GM21619 (cell line): ENCODE data around the gene GMPR.

Experiments
- ATAC-seq: cut with Tn5 transposase; IDR thresholded peaks from one replicate; pipeline ENCODE4 v1.9.1; 2021; ENCODE audit not compliant: unreplicated experiment

The GMPR gene

GRCh38 chr6:16296061-16296670, 57.8 kb downstream of the GMPR start:
- ATAC-seq, result no peak

- no peak for ATAC-seq
Observed at GRCh38 chr6:16299861-16300260, 61.5 kb downstream of the GMPR start.

GRCh38 chr6:16301511-16301910, 63.1 kb downstream of the GMPR start:
- peak; percentile 53 for ATAC-seq

GRCh38 chr6:16302721-16303552, 64.5 kb downstream of the GMPR start:
- no peak for ATAC-seq

- peak; percentile 76 for ATAC-seq
Observed at GRCh38 chr6:16305246-16305725, 66.9 kb downstream of the GMPR start.

- ATAC-seq, result peak; percentile 23
Observed at GRCh38 chr6:16305788-16306187, 67.4 kb downstream of the GMPR start.

- ATAC-seq, result no peak
Observed at GRCh38 chr6:16306334-16306733, 67.9 kb downstream of the GMPR start.

- ATAC-seq, result no peak
Observed at GRCh38 chr6:16311763-16312162, 73.4 kb downstream of the GMPR start.

- ATAC-seq, result no peak
Observed at GRCh38 chr6:16313732-16314131, 75.3 kb downstream of the GMPR start.

GRCh38 chr6:16314296-16314695, 75.9 kb downstream of the GMPR start:
- ATAC-seq, result no peak

GRCh38 chr6:16316741-16317251, 78.4 kb downstream of the GMPR start:
- no peak for ATAC-seq

GRCh38 chr6:16318538-16318937, 80.2 kb downstream of the GMPR start:
- ATAC-seq, result no peak

- ATAC-seq, result no peak
Observed at GRCh38 chr6:16318953-16319720, 80.8 kb downstream of the GMPR start.

GRCh38 chr6:16319813-16320532, 81.6 kb downstream of the GMPR start:
- ATAC-seq, result peak; percentile 58

GRCh38 chr6:16320533-16321340, 82.3 kb downstream of the GMPR start:
- ATAC-seq, result no peak

GRCh38 chr6:16321341-16321710, 82.9 kb downstream of the GMPR start:
- no peak for ATAC-seq

GRCh38 chr6:16321826-16322225, 83.4 kb downstream of the GMPR start:
- no peak for ATAC-seq

- ATAC-seq, result peak; percentile 86
Observed at GRCh38 chr6:16322666-16323312, 84.4 kb downstream of the GMPR start.

- ATAC-seq, result no peak
Observed at GRCh38 chr6:16324184-16324583, 85.8 kb downstream of the GMPR start.
